Adrenal gland (tissue), 5 donors: ENCODE measurements around the gene ARHGAP8.

Experiments used
- POLR2A ChIP-seq, 2 donors: fragments of 450-650 bp; IDR thresholded peaks; one replicate each; pipeline ENCODE4 v1.6.1; 2017; ENCODE audit warnings: antibody characterized with exemption in 2 of 2, mild to moderate bottlenecking in 2 of 2, moderate library complexity in 1 of 2
- TF ChIP-seq, protein P1 (sequence below), 6 experiments: fragments of 450-650 bp in 4 of 6; fragments of 200-600 bp in 2 of 6; sonication (generic) in 1 of 6; IDR thresholded peaks; 1 replicate in 5 of 6; 2 replicates in 1 of 6; pipeline versions ENCODE4 v1.5.1 to v1.8.0; 2016 to 2021; ENCODE audit warnings: antibody characterized with exemption in 6 of 6, mild to moderate bottlenecking in 2 of 6, moderate library complexity in 1 of 6
- donor health status: DM: no; HTN: no; CAD: no.

- TF ChIP-seq, protein P1, sequence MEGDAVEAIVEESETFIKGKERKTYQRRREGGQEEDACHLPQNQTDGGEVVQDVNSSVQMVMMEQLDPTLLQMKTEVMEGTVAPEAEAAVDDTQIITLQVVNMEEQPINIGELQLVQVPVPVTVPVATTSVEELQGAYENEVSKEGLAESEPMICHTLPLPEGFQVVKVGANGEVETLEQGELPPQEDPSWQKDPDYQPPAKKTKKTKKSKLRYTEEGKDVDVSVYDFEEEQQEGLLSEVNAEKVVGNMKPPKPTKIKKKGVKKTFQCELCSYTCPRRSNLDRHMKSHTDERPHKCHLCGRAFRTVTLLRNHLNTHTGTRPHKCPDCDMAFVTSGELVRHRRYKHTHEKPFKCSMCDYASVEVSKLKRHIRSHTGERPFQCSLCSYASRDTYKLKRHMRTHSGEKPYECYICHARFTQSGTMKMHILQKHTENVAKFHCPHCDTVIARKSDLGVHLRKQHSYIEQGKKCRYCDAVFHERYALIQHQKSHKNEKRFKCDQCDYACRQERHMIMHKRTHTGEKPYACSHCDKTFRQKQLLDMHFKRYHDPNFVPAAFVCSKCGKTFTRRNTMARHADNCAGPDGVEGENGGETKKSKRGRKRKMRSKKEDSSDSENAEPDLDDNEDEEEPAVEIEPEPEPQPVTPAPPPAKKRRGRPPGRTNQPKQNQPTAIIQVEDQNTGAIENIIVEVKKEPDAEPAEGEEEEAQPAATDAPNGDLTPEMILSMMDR (IDR thresholded peaks at IDR 0.05), result no peak
- TF ChIP-seq POLR2A (IDR thresholded peaks at IDR 0.05), result no peak
Observed at GRCh38 chr22:44846726-44847275, 94.4 kb downstream of the ARHGAP8 start.
